D721Med (cell line): Measurements from ENCODE around the gene CEP350.
A peak's percentile ranks its signal among the peaks of the same experiment; 100 is the strongest.

Experiments used
- DNase-seq: peaks from one replicate; pipeline ENCODE4 v3.0.0; 2011; ENCODE audit warnings: low spot score; ENCODE audit not compliant: insufficient read length
- FAIRE-seq: peaks from 2 replicates; lab custom pipeline; 2011; peaks lifted over from hg19 to GRCh38; lab: Jason Lieb, UNC
- TF ChIP-seq, protein P1 (sequence below): IDR thresholded peaks from 2 replicates; pipeline ENCODE4 v1.5.1; 2012; ENCODE audit warnings: mild to moderate bottlenecking, control low read depth; ENCODE audit not compliant: insufficient read depth; ENCODE audit errors: missing control alignments

Gene CEP350

DNA sequence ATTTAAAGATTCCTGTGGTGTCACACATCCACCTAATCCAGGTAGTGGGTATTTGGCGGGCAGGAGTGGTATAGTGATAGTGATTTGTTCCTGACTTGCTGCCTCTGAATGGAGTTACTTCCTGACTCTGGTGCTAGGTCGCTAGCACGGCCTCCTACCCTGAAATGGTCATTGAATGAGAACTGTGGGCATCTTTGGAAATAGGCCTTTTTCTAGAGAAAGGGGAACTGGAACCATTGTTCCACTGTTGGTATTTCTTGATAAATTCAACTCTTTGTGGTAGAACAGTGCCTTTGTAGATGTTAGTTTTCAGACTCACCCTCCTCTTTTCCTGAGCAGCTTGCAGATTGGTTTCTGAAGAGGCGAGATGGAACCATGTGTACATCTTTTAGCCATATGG lies 201.6 kb downstream of the CEP350 start:
- FAIRE-seq (no peak), DNase-seq (no peak)
- TF ChIP-seq, protein P1, sequence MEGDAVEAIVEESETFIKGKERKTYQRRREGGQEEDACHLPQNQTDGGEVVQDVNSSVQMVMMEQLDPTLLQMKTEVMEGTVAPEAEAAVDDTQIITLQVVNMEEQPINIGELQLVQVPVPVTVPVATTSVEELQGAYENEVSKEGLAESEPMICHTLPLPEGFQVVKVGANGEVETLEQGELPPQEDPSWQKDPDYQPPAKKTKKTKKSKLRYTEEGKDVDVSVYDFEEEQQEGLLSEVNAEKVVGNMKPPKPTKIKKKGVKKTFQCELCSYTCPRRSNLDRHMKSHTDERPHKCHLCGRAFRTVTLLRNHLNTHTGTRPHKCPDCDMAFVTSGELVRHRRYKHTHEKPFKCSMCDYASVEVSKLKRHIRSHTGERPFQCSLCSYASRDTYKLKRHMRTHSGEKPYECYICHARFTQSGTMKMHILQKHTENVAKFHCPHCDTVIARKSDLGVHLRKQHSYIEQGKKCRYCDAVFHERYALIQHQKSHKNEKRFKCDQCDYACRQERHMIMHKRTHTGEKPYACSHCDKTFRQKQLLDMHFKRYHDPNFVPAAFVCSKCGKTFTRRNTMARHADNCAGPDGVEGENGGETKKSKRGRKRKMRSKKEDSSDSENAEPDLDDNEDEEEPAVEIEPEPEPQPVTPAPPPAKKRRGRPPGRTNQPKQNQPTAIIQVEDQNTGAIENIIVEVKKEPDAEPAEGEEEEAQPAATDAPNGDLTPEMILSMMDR: no peak

DNA sequence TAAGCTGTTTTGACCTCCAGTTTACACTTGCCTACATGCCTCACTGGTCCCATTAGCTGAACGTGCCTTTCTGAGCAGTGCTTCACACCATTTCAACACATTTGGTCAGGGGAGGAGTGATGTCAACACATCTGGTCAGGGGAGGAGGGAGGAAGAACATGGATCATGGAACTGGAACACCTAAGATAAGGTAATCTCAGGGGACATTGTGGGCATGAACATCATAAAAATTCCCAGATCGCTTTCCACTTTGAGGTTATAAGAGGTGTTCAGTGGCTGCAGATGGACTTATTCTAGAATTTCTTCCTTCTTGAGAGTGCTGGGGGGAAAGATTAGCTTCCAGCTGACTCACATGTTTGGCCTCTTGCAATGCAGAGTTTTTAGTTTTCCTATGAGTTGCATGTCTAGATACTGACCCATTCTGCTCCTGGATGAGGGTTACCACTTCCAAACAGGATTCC lies 202.1 kb downstream of the CEP350 start:
- FAIRE-seq (no peak), DNase-seq (no peak)
- TF ChIP-seq, protein P1: no peak

DNA sequence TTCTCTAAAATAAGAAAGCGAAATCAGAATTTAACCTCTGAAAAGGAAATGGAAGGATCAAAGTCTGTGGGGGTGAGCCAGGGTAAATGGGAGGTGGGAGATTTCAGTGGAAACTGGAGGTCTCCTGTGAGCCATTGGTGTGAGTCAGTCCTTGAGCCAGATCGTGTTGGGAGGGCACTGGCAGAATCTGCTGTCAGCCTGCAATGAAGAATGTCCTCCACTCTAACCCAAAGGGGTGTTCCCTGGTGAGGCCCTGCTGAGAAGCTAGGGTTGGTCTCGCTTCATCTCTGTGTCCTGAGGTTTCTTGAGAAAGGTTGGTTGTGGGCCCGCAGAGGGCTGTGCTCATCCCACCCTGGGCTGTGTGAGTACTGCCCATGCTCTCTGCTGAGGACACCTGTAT lies 202.5 kb downstream of the CEP350 start:
- FAIRE-seq (no peak), DNase-seq (peak; percentile 8)
- TF ChIP-seq, protein P1: no peak

DNA sequence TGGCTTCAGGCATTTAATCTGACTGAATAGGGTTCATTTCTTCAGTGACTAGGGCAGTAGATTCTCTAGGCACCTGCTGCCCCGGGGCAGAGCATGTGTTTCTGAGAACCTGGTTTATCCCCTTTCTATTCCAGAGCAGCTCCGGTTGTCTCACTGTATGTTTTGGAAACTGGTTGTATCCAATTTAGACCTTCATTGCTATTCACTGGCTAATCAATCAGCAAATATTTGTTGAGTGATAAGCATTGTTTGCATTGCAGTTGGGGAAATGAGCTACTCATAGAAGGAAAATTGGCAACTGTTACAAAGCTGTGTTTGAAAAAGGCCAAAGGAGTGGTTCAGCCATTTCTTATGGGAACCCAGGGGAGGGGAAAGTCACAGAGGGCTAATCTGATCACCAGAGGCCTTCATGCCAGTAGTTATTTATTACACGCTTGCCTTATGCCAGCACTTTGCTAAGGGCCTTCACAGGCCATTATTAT lies 203.0 kb downstream of the CEP350 start:
- TF ChIP-seq, protein P1: no peak
- peak; percentile 14 for DNase-seq
- FAIRE-seq: no peak

DNA sequence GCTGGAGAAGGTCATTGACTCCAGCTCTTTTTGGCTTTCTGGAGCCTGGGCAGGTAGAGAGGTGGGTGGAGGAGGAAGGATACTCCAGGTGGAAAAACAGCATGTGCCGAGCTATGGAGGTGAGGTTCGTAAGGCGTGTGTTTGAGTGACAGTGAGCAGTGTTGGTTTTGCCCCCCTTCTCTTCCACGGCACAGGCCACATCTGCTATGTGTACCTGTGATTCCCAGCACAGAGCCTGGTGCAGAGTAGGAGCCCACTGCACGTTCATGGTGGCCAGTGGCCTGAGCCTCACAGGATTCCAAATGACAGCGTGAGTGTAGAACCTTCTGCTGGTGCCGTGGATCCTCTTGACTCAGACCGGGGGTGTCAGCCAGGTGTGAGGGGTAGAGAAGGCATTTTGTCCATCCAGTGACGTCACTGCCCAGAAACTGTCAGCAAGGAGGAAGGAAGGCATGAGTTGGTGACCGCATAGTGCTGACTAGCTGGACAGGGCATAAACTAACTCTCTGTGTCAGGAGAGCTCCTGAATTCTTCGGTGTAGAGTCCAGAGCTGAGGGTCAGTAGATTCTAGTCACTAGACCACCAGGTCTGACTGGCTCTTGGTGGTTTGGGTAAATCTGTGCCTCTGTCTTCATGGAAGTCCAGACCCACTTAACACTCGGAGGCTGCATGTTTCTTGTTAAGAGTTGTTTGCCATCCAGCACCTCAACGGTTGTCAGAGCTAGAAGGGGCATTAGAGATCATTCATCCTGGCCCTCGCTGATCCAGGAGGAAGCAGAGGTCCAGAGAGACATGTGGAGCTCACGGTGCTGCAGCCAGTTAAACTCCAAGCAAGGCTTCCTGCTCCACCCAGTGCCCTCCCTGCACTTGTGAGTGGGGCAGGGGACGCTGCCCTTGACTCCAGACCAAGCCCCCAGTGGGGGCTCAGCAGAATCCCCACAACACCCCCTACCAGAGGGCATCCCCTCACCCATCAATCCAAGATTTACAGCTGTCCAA lies 203.8 kb downstream of the CEP350 start:
- DNase-seq: peak; percentile 4
- FAIRE-seq: no peak
- TF ChIP-seq, protein P1: no peak

DNA sequence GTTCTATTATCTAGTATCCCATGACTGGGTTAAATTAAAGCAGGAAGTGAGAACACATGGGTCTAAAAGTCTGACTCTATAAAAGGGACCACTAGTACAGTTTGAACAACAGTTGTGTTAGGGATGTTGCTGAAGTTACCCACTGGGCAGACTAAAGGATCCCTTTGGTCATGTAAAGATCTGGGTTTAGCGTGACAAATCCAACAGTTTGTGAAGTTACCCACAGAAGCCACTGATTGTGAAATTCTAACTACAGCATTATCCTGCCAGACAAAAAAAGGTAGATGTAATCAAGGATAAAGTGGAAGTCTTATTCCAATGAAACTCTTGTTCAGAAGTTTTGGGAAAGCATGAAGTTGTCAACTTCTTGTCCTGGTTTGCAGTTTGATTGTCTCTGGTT lies 205.7 kb downstream of the CEP350 start:
- TF ChIP-seq, protein P1: no peak
- FAIRE-seq (peak; percentile 6), DNase-seq (no peak)
